HTERT RPE-1 (cell line): ENCODE data around the gene VASP.

Experiments
- in situ Hi-C: fragments of 300-500 bp; cut with MboI; formaldehyde crosslinking; loops from 4 replicates; pipeline ENCODE4 v1.14.3; 2020; ENCODE audit warnings: low sequenced_read_pairs

Gene VASP

DNA sequence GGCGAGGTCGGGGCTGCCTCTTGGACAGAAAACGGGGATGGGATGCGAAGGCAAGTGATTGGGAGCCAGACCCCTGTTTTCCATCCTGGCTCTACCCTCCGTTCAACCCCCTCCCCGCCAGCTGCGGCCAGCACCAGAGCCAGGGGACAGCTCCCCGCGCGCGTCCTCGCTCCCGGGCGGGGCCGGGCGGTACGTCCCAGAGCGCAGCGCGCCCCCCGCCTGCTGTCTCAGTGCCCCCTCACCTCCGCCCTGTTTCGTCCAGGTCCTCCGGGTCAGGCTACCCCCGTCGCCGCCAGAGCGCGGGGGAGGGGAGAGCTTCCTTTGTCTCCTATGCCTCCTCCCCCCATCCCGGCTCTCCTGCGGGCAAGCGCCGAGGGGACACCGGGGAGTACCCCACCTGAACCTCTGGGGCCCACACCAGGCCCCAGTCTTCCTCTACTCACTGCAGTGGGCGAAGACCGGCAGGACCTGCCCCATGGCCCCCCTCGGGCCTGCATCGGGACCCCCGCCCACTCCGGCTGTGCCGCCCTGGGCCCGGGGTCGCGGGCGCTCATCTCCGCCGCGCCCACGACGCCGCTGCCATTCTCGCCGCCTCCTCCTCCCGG, 10.8 kb upstream of the VASP start:
- in situ Hi-C loops: no loop called here

DNA sequence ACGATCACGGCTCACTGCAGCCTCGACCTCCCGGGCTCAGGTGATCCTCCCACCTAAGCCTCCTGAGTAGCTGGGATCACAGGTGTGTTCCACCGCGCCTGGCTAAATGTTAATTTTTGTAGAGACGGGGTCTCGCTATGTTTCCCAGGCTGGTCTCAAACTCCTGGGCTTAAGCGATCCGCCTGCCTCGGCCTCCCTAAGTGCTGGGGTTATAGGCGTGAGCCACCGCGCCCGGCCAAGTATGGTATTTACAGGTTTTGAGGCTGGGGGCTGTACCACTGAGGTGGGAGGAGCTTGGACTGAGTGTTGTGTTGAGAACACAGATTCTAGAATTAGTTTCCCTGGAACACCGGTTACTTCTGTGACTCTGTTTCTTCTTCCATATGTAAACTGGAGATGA, 9.5 kb upstream of the VASP start:
- in situ Hi-C loops: no loop called here

DNA sequence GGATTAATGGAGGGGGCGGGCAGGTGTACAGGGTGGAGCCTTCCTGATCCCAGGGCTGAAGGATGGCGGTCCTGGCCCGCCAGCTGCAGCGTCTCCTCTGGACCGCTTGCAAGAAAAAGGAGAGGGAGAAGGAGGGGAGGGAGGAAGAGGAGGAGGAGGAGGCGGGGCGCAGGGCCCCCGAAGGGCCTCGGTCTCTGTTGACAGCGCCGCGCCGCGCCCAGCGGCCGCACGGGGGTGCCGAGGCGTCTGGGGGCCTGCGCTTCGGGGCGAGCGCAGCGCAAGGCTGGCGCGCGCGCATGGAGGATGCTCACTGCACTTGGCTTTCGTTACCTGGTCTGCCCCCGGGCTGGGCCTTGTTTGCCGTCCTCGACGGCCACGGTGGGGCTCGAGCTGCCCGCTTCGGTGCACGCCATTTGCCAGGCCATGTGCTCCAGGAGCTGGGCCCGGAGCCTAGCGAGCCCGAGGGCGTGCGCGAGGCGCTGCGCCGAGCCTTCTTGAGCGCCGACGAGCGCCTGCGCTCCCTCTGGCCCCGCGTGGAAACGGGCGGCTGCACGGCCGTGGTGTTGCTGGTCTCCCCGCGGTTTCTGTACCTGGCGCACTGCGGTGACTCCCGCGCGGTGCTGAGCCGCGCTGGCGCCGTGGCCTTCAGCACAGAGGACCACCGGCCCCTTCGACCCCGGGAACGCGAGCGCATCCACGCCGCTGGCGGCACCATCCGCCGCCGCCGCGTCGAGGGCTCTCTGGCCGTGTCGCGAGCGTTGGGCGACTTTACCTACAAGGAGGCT, 8.7 kb upstream of the VASP start, which contains the start of gene PPM1N:
Gene PPM1N (plus strand): TSS at position 33 of the 785 bp plus-strand sequence. CDS start 30 bp downstream, at position 63.
- in situ Hi-C loops: no loop called here

- in situ Hi-C loops: loop anchor here (25.0 kb wide), 1 partner anchor 188 kb away; the partner anchor contains the start of genes QPCTL and SNRPD2
Observed at GRCh38 chr19:45499196-45500180, 7.8 kb upstream of the VASP start.

- in situ Hi-C loops: loop anchor here (25.0 kb wide), 1 partner anchor 186 kb away; the partner anchor contains the start of genes QPCTL and SNRPD2
Observed at GRCh38 chr19:45500918-45501729, 6.2 kb upstream of the VASP start.

GRCh38 chr19:45501730-45502014, 5.6 kb upstream of the VASP start:
- in situ Hi-C loops: loop anchor here (25.0 kb wide), 1 partner anchor 186 kb away; the partner anchor contains the start of genes QPCTL and SNRPD2

DNA sequence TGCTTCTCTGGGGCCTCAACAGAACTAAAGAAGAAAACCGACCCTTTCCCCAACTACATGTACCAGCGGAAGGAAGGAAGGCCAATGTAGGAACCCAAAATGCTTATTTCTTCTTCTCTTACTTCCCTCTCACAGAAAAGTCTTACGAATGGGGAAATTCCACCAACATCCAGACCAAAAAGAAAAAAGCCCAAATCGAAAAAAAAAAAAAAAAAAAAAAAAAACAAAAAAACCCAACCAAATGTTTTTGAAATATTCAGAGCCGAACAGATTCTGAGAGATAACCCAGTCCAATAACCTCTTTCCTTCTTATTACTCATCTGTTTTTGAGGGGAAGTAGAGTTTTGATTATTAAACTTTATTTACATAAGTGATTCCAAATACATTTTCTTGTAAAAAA, 5.2 kb upstream of the VASP start:
- in situ Hi-C loops: loop anchor here (25.0 kb wide), 1 partner anchor 185 kb away; the partner anchor contains the start of genes QPCTL and SNRPD2

GRCh38 chr19:45503909-45504308, 3.4 kb upstream of the VASP start:
- in situ Hi-C loops: loop anchor here (25.0 kb wide), 1 partner anchor 183 kb away; the partner anchor contains the start of genes QPCTL and SNRPD2

- in situ Hi-C loops: loop anchor here (25.0 kb wide), 1 partner anchor 182 kb away; the partner anchor contains the start of genes QPCTL and SNRPD2
Observed at GRCh38 chr19:45505151-45505995, 1.9 kb upstream of the VASP start.

DNA sequence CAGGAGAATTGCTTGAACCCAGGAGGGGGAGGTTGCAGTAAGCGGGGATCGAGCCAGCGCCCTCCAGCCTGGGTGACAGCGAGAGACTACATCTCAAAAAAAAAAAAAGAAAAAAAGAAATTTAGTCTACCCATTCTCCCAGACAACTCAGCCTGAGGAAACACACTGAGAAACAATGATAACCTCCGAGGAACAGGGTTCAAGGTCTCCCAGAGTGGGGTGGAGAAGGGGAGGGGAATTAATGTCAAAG, 1.4 kb upstream of the VASP start:
- in situ Hi-C loops: loop anchor here (25.0 kb wide), 1 partner anchor 181 kb away; the partner anchor contains the start of genes QPCTL and SNRPD2

GRCh38 chr19:45506246-45506988, 862 bp upstream of the VASP start:
- in situ Hi-C loops: loop anchor here (25.0 kb wide), 1 partner anchor 181 kb away; the partner anchor contains the start of genes QPCTL and SNRPD2

- in situ Hi-C loops: loop anchor here (25.0 kb wide), 1 partner anchor 179 kb away; the partner anchor contains the start of genes QPCTL and SNRPD2
Observed at GRCh38 chr19:45507872-45508416, 665 bp downstream of the VASP start.

GRCh38 chr19:45508417-45508860, 1.2 kb downstream of the VASP start:
- in situ Hi-C loops: loop anchor here (25.0 kb wide), 1 partner anchor 179 kb away; the partner anchor contains the start of genes QPCTL and SNRPD2

DNA sequence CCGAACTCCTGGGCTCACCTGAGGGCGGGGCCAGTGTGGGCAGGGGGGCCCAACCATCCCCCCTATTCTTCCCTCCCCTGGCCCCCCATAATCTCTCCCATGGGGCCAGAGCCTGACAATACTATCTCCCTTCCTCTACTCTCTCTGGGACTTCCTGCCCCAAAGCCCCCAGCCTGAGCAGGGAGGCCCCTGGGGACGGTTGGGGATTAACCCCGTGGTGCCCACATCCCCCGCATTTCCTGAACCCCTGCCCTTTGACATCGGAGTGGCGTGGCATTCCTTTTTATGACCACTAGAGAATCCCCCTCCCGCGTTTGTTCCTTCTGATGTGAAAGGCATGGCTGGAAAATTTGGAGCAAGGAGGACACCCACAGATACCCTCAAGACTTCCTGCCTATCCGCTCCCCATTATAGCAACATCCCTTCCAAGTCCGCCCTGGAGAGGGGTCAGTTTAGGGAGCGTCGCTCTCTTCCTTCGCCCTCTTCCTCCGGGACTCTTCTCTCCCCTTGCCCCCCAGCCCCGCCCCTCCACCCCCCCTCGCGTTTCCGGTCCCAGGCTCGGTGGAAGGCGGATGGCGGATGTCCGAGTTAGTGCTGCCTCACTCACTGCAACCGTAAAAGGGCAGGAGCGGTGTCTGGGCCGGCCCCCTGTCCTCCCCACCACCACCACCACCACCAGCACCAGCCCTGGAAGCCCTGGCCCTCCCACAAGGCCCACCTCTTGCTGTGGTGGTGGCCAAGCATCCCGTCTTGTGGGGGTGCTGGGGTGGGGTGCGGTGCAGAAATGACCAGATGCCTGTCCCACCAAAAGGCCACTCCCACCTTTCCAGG, 1.8 kb downstream of the VASP start:
- in situ Hi-C loops: loop anchor here (25.0 kb wide), 1 partner anchor 178 kb away; the partner anchor contains the start of genes QPCTL and SNRPD2

DNA sequence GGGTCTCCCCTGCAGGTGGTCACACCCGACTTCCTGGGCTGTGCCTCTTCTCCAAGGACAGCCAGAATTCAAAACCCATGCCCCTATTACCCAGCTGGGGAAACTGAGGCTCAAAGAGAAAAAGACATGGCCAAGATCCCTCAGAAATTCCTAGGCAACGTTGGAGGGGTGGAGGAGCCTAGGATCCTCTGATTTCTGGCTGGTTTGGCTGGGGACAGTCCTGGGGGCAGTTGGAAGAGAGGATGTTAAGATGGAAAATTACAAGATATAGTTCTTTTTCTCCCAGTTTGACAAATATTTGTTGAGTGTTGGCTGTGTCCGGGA, 2.4 kb downstream of the VASP start:
- in situ Hi-C loops: loop anchor here (25.0 kb wide), 1 partner anchor 178 kb away; the partner anchor contains the start of genes QPCTL and SNRPD2

DNA sequence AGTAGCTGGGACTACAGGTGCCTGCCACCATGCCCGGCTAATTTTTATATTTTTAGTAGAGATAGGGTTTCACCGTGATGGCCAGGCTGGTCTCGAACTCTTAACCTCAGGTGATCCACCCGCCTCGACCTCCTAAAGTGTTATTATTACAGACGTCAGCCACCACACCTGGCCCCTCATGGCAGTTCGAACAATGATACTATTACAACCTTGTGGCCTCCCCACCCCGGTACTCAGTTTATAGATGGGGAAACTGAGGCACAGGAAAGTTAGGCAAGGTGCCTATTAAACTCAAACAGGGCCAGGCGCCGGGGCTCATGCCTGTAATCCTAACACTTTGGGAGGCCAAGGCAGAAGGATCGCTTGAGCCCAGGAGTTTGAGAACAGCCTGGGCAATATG, 3.1 kb downstream of the VASP start:
- in situ Hi-C loops: loop anchor here (25.0 kb wide), 1 partner anchor 177 kb away; the partner anchor contains the start of genes QPCTL and SNRPD2

DNA sequence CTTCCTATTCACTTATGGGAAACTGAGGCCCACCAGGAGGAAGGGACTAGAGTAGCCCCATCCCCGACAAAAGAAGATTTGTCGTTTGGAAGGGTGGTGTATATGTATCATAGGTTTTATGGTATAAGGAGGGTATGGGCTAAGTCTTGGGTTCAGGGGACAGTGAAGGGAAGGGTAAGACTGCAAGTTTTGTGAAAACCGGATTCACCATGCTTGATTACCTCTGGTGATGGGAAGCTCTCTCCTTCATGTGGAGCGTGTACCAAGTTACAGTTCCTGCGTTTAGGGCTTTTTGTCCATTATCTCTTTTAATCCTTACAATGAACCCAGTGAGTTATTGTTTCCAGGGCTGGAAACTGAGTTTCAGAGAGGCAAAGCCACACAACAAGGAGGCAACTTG, 3.8 kb downstream of the VASP start:
- in situ Hi-C loops: loop anchor here (25.0 kb wide), 1 partner anchor 176 kb away; the partner anchor contains the start of genes QPCTL and SNRPD2
